ENCODE data around the gene MATN4. TPM values are rescaled to one million over a fixed set of nuclear protein-coding genes. Genes with fewer than 3 reads are reported as not detected.

MATN4 gene
- total and polyA plus RNA-seq, 5 donors: 0.05 to 0.20 (median 0.16) TPM; not detected in 1

Other genes with a start within 250 kb of the MATN4 start
- gene KCNS1, start 207.2 kb downstream of the MATN4 start, total RNA-seq: 1 to 10 TPM in 1 of 4 donors, under 1 TPM in 3; 0.37 to 1.2 (median 0.58) TPM
- gene KCNS1, start 207.2 kb downstream of the MATN4 start, polyA plus RNA-seq: 0.27 TPM
- gene WFDC5, start 193.1 kb downstream of the MATN4 start, total RNA-seq: not detected
- not detected for gene WFDC5, start 193.1 kb downstream of the MATN4 start, polyA plus RNA-seq
- gene WFDC12, start 183.8 kb downstream of the MATN4 start, total RNA-seq: not detected
- not detected for gene WFDC12, start 183.8 kb downstream of the MATN4 start, polyA plus RNA-seq
- not detected for gene PI3, start 133.4 kb downstream of the MATN4 start, total RNA-seq
- not detected for gene PI3, start 133.4 kb downstream of the MATN4 start, polyA plus RNA-seq
- not detected for gene SEMG1, start 101.3 kb downstream of the MATN4 start, total RNA-seq
- gene SEMG1, start 101.3 kb downstream of the MATN4 start, polyA plus RNA-seq: not detected
- not detected for gene SEMG2, start 86.9 kb downstream of the MATN4 start, total RNA-seq
- not detected for gene SEMG2, start 86.9 kb downstream of the MATN4 start, polyA plus RNA-seq
- 10 to 100 TPM in 2 of 4 donors, 1 to 10 TPM in 2; 1.4 to 16.6 (median 10.3) TPM for gene SLPI, start 53.7 kb downstream of the MATN4 start, total RNA-seq
- 2.1 TPM for gene SLPI, start 53.7 kb downstream of the MATN4 start, polyA plus RNA-seq
- gene RBPJL, start 1.5 kb downstream of the MATN4 start, total RNA-seq: not detected
- gene RBPJL, start 1.5 kb downstream of the MATN4 start, polyA plus RNA-seq: not detected
- gene SDC4, start 40.1 kb upstream of the MATN4 start, total RNA-seq: 100 to 1,000 TPM in 1 of 4 donors, 10 to 100 TPM in 3; 57.5 to 125 (median 61.2) TPM
- 63.8 TPM for gene SDC4, start 40.1 kb upstream of the MATN4 start, polyA plus RNA-seq
- gene SYS1, start 54.9 kb upstream of the MATN4 start, total RNA-seq: 10 to 100 TPM; 21.5 to 28.7 (median 25.8) TPM
- gene SYS1, start 54.9 kb upstream of the MATN4 start, polyA plus RNA-seq: 17.1 TPM
- gene TP53TG5, start 70.0 kb upstream of the MATN4 start, total RNA-seq: 1 to 10 TPM in 3 of 4 donors, under 1 TPM in 1; 0.82 to 1.5 (median 1.4) TPM
- 0.95 TPM for gene TP53TG5, start 70.0 kb upstream of the MATN4 start, polyA plus RNA-seq
- 100 to 1,000 TPM; 163 to 208 (median 178) TPM for gene DBNDD2, start 100.0 kb upstream of the MATN4 start, total RNA-seq
- gene DBNDD2, start 100.0 kb upstream of the MATN4 start, polyA plus RNA-seq: 228 TPM
- 100 to 1,000 TPM; 116 to 134 (median 125) TPM for gene PIGT, start 107.8 kb upstream of the MATN4 start, total RNA-seq
- 140 TPM for gene PIGT, start 107.8 kb upstream of the MATN4 start, polyA plus RNA-seq
- 1 to 10 TPM; 1.1 to 2.7 (median 1.9) TPM for gene WFDC2, start 161.5 kb upstream of the MATN4 start, total RNA-seq
- gene WFDC2, start 161.5 kb upstream of the MATN4 start, polyA plus RNA-seq: 2.6 TPM
- not detected for gene SPINT3, start 207.3 kb upstream of the MATN4 start, total RNA-seq
- gene SPINT3, start 207.3 kb upstream of the MATN4 start, polyA plus RNA-seq: not detected
- not detected for gene WFDC6, start 231.2 kb upstream of the MATN4 start, total RNA-seq
- not detected for gene WFDC6, start 231.2 kb upstream of the MATN4 start, polyA plus RNA-seq
- under 1 TPM in 1 of 4 donors, not detected in 3; 0.09 TPM for gene EPPIN, start 239.1 kb upstream of the MATN4 start, total RNA-seq
- gene EPPIN, start 239.1 kb upstream of the MATN4 start, polyA plus RNA-seq: not detected

All from right cardiac atrium (tissue), 5 donors.